ENCODE results near the gene PSMA5. TPM values are rescaled to one million over a fixed set of nuclear protein-coding genes. Genes with fewer than 3 reads are reported as not detected.

Gene PSMA5
- total RNA-seq, 2 donors from 2014 or later, result 8.6 to 8.9 TPM

DNA sequence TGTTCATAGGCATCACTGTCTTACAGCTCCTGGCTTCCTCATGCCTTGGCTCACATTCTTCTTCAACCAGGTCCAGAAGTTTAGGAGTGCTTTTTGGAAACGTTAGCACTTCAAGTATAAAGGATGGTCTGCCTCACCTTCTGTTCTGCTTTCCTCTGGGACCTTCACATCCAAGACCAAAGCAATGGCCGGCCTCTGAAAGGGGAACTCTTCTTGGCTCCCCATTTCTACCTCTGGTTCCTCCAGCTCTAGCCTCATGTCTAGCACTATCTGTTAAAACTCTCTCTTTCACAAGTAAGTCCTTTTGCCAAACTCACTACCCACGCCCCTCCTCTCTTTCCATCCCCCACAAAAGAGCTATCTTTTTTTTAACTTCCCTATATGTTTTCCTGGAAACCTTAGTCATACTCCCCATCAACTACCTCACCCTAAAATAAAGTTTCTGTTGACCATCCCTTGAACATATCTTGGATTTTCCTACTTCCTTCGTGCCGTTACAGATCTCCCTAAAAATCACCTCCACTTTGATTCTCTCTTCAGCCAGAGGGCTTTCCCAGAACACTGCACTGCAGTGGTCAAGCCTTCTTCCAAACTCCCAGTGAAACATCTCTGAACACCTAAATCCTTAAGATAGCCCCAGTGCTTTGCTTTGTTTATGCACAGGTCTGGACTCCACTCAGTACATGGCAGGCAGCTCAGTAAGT lies 36.5 kb downstream of the PSMA5 start:
- no peak for ATAC-seq
- peaks cover 59% of the 10 kb centered on the region for H3K4me1 ChIP-seq
- no peaks in the 10 kb centered on the region for H3K36me3 ChIP-seq (replicated peaks in 1 of 2; ENCODE audit: insufficient read depth in 1 of 2, low read depth in 2 of 2)
- DNase-seq, result peak in 1 of 4 donors; percentile 10
- no peaks in the 10 kb centered on the region for H3K27me3 ChIP-seq
- no peak overlapping the region for H3K4me3 ChIP-seq
- no peak for TF ChIP-seq POLR2A (IDR thresholded peaks at IDR 0.05)
- H3K9me3 ChIP-seq, result no peaks in the 10 kb centered on the region
- H3K27ac ChIP-seq, result peak overlapping the region in 1 of 4 donors; percentile 88
- whole genome bisulfite sequencing, 2 donors, result 73 to 80% methylated on average over 5 of the region's 5 CpGs
- intact Hi-C loops (cut with DNase I), result no loop called here

DNA sequence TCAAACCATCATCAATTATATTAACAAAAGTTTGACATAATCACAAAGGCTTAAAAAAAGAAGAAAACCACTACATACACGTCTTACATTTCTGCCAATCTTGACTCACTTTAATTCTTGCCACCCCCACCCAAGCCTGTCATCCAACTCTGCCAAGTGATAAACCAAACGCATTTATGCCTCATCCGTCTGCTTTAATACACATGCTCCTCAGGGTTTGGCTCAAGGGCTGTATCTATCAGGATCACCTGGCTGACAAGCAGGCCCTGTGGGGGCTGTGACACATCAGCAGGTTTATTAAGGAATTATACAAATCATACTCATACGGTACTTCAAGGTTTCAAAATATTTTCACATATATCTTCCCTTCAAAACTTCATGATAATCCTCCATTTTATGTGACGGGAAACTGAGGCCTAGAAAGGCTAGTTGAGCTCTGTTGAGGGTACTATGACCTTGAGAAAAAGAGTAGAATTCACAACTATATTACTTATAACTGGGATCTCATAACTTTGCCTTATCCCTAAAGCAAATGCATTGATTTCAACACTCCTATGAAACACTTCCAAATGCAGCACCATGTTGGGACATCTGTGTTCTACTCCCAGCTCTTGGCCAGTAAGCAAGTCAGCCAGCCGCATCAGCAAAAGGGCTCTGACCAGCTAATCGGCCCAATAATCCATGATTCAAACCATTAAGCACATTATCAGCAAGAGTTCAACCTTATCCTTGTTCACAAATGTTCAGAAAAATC lies 37.2 kb downstream of the PSMA5 start:
- 59 to 67% methylated on average over 7 of the region's 7 CpGs for WGBS, 2 donors
- TF ChIP-seq POLR2A (IDR thresholded peaks at IDR 0.05), result no peak
- TF ChIP-seq, protein P1, sequence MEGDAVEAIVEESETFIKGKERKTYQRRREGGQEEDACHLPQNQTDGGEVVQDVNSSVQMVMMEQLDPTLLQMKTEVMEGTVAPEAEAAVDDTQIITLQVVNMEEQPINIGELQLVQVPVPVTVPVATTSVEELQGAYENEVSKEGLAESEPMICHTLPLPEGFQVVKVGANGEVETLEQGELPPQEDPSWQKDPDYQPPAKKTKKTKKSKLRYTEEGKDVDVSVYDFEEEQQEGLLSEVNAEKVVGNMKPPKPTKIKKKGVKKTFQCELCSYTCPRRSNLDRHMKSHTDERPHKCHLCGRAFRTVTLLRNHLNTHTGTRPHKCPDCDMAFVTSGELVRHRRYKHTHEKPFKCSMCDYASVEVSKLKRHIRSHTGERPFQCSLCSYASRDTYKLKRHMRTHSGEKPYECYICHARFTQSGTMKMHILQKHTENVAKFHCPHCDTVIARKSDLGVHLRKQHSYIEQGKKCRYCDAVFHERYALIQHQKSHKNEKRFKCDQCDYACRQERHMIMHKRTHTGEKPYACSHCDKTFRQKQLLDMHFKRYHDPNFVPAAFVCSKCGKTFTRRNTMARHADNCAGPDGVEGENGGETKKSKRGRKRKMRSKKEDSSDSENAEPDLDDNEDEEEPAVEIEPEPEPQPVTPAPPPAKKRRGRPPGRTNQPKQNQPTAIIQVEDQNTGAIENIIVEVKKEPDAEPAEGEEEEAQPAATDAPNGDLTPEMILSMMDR (IDR thresholded peaks at IDR 0.05), result no peak
- Histone ChIP-seq H3K4me1 (peaks cover 58% of the 10 kb centered on the region), H3K4me3 (no peak overlapping the region), H3K36me3 (replicated peaks in 1 of 2; ENCODE audit: insufficient read depth in 1 of 2, low read depth in 2 of 2) (no peaks in the 10 kb centered on the region), H3K27ac (no peak overlapping the region), H3K27me3 (no peaks in the 10 kb centered on the region), H3K9me3 (no peaks in the 10 kb centered on the region)
- ATAC-seq (no peak), DNase-seq (no peak)
- intact Hi-C loops (cut with DNase I), result no loop called here

DNA sequence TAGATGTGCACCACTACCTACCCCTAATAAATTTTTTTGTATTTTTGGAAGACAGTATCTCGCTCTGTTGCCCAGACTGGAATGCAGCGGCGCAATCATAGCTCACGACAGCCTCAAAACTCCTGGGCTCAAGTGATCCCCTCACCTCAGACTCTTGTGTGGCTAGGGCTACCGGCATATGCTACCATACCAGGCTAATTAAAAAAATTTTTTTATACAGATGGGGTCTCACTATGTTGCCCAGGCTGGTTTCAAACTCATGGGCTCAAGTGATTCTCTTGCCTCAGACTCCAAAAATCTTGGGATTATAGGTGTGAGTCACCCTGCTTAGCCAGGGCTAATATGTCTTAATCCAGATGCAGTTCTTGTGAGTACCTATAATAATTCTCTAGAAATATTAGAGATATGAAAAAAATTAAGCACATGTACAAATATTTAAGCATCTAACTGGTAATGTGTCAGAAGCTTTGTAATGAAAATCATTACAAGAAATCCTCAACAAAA lies 38.0 kb downstream of the PSMA5 start:
- Histone ChIP-seq H3K4me1 (peaks cover 55% of the 10 kb centered on the region), H3K27ac (no peak overlapping the region), H3K9me3 (no peaks in the 10 kb centered on the region), H3K36me3 (replicated peaks in 1 of 2; ENCODE audit: insufficient read depth in 1 of 2, low read depth in 2 of 2) (no peaks in the 10 kb centered on the region), H3K4me3 (no peak overlapping the region), H3K27me3 (no peaks in the 10 kb centered on the region)
- ATAC-seq, result no peak
- WGBS, 2 donors, result 96 to 97% methylated on average over 5 of the region's 5 CpGs
- TF ChIP-seq POLR2A (IDR thresholded peaks at IDR 0.05), result no peak
- TF ChIP-seq, protein P1 (IDR thresholded peaks at IDR 0.05), result no peak
- intact Hi-C loops (cut with DNase I), result no loop called here
- no peak for DNase-seq

DNA sequence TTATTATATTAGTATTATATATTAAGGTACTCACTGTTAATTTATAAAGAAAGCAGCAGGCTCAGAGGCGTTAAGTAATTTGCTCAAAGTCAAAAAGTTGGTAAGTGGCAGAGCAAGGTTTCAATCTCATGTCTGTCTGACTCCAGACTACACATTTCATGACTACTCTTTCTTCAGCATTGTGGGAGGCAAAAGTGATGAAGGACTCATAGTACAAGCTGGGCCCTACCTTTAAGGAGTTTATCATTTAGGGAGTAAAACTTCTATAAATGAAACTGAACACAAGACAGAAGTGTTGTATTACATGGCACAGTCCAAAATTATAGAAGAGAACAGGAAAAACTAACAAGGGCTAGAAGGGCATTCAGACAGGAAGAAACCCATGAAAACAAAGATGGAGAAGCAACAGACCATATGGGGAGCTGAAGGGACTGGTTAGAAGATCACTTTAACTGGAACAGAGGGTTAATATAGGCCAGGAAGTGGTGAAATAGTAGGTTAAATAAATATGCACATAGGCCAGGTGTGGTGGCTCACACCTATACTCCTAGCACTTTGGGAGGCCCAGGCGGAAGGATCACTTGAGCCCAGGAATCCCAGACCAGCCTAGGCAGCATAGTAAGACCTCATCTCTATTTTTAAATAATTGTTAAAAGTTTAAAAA lies 40.1 kb downstream of the PSMA5 start:
- 91 to 92% methylated on average over 2 of the region's 2 CpGs for WGBS, 2 donors
- TF ChIP-seq, protein P1 (IDR thresholded peaks at IDR 0.05), result no peak
- TF ChIP-seq POLR2A (IDR thresholded peaks at IDR 0.05), result no peak
- ATAC-seq (no peak), DNase-seq (no peak)
- intact Hi-C loops (cut with DNase I), result no loop called here
- no peak overlapping the region for H3K4me3 ChIP-seq
- no peaks in the 10 kb centered on the region for H3K9me3 ChIP-seq
- H3K36me3 ChIP-seq (replicated peaks in 1 of 2; ENCODE audit: insufficient read depth in 1 of 2, low read depth in 2 of 2), result no peaks in the 10 kb centered on the region
- no peaks in the 10 kb centered on the region for H3K27me3 ChIP-seq
- H3K4me1 ChIP-seq, result peaks cover 40% of the 10 kb centered on the region
- H3K27ac ChIP-seq, result no peak overlapping the region

DNA sequence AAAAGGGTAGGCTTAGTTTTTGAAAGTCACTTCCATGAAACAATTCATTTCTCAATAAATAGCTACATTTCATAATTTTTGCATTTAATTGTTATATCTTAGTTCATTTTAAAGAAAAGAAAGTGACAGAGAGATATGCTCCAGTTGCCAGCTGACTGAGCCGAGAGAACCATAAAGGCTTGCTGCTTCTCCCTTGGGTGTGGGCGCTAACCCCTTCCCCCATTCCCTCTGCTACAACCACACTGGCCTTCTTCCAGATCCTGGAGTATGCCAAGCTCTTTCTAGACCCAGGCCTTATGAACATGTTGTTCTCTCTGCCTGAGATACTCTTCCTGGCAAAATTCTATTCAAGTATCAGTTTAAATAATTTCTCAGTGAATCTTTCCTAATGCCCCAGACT lies 40.8 kb downstream of the PSMA5 start:
- intact Hi-C loops (cut with DNase I), result no loop called here
- Histone ChIP-seq H3K27ac (no peak overlapping the region), H3K4me3 (no peak overlapping the region), H3K36me3 (replicated peaks in 1 of 2; ENCODE audit: insufficient read depth in 1 of 2, low read depth in 2 of 2) (no peaks in the 10 kb centered on the region), H3K9me3 (no peaks in the 10 kb centered on the region), H3K27me3 (no peaks in the 10 kb centered on the region), H3K4me1 (peaks cover 35% of the 10 kb centered on the region)
- DNase-seq (peak; percentile 47 to 66 (median 55)), ATAC-seq (peak; percentile 53)
- TF ChIP-seq POLR2A (IDR thresholded peaks at IDR 0.05), result no peak
- TF ChIP-seq, protein P1 (IDR thresholded peaks at IDR 0.05), result no peak
- 53 to 62% methylated on average over 2 of the region's 2 CpGs for WGBS, 2 donors
